ENCODE measurements around the gene AKT1. TPM values are rescaled to one million over a fixed set of nuclear protein-coding genes. Genes with fewer than 3 reads are reported as not detected.

AKT1 gene
- total RNA-seq, 1 experiment from 2014 or later: 83.3 TPM

DNA sequence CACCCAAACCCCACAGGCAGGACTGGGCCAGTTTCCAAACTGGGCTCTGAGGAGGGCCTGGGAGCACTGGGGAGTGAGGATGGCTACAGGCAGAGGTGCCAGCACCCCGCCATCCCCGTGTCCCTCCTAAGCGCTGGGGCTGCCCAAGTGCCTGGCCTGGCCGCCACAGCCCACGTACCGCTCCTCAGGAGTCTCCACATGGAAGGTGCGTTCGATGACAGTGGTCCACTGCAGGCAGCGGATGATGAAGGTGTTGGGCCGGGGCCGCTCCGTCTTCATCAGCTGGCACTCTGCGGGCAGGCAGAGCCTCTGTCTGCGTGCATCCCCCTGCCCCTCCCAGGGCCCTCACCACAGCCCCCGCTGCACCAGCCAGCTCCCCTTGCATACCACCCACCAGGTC is 19.1 kb downstream of the AKT1 start:
- H3K4me3 Mint-ChIP-seq (ENCODE audit: unreplicated experiment): no peak overlapping the region
- TF ChIP-seq, protein P1, sequence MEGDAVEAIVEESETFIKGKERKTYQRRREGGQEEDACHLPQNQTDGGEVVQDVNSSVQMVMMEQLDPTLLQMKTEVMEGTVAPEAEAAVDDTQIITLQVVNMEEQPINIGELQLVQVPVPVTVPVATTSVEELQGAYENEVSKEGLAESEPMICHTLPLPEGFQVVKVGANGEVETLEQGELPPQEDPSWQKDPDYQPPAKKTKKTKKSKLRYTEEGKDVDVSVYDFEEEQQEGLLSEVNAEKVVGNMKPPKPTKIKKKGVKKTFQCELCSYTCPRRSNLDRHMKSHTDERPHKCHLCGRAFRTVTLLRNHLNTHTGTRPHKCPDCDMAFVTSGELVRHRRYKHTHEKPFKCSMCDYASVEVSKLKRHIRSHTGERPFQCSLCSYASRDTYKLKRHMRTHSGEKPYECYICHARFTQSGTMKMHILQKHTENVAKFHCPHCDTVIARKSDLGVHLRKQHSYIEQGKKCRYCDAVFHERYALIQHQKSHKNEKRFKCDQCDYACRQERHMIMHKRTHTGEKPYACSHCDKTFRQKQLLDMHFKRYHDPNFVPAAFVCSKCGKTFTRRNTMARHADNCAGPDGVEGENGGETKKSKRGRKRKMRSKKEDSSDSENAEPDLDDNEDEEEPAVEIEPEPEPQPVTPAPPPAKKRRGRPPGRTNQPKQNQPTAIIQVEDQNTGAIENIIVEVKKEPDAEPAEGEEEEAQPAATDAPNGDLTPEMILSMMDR (IDR thresholded peaks at IDR 0.05; ENCODE audit: unreplicated experiment): no peak
- CTCF ChIA-PET: no interaction called here

DNA sequence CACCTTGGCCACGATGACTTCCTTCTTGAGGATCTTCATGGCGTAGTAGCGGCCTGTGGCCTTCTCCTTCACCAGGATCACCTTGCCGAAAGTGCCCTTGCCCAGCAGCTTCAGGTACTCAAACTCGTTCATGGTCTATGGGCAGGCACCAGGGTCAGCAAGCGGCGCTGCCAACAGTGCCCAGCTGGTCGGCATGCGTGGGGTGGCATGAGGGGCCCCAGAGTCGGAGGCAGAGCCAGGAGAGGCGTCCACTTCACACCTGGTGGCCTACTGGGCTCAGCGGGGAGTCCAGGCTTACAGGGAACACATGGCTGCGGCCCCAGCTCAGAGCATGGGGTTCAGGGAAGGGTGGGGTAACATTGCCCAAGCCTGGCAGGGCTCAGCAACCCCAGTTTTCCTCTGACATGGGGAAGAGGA is 20.5 kb downstream of the AKT1 start:
- ChIA-PET CTCF (no interaction called here), POLR2A (no interaction called here)
- TF ChIP-seq, protein P1 (IDR thresholded peaks at IDR 0.05; ENCODE audit: unreplicated experiment): no peak
- no peak for DNase-seq (ENCODE audit: unreplicated experiment)
- no peaks in the 10 kb centered on the region for H3K9me3 Mint-ChIP-seq (ENCODE audit: unreplicated experiment)
- H3K27ac Mint-ChIP-seq (ENCODE audit: low read depth, unreplicated experiment): no peak overlapping the region
- H3K27me3 Mint-ChIP-seq (ENCODE audit: insufficient read depth, unreplicated experiment): no peaks in the 10 kb centered on the region
- intact Hi-C loops (cut with micrococcal nuclease): no loop called here
- BruUV-seq (replicated peaks): no TSS peak
- H3K36me3 Mint-ChIP-seq (ENCODE audit: insufficient read depth, unreplicated experiment): peaks cover 29% of the 10 kb centered on the region
- H3K4me1 Mint-ChIP-seq (ENCODE audit: insufficient read depth, unreplicated experiment): no peaks in the 10 kb centered on the region
- H3K4me3 Mint-ChIP-seq (ENCODE audit: unreplicated experiment): no peak overlapping the region

More for the DNA sequence above, 19.1 kb downstream of the AKT1 start:
- no peak for DNase-seq (ENCODE audit: unreplicated experiment)
- Mint-ChIP-seq H3K27ac (ENCODE audit: low read depth, unreplicated experiment) (no peak overlapping the region), H3K27me3 (ENCODE audit: insufficient read depth, unreplicated experiment) (no peaks in the 10 kb centered on the region), H3K4me1 (ENCODE audit: insufficient read depth, unreplicated experiment) (no peaks in the 10 kb centered on the region), H3K9me3 (ENCODE audit: unreplicated experiment) (no peaks in the 10 kb centered on the region), H3K36me3 (ENCODE audit: insufficient read depth, unreplicated experiment) (peaks cover 22% of the 10 kb centered on the region)
- no TSS peak for BruUV-seq (replicated peaks)
- intact Hi-C loops (cut with micrococcal nuclease): no loop called here
- POLR2A ChIA-PET: no interaction called here

DNA sequence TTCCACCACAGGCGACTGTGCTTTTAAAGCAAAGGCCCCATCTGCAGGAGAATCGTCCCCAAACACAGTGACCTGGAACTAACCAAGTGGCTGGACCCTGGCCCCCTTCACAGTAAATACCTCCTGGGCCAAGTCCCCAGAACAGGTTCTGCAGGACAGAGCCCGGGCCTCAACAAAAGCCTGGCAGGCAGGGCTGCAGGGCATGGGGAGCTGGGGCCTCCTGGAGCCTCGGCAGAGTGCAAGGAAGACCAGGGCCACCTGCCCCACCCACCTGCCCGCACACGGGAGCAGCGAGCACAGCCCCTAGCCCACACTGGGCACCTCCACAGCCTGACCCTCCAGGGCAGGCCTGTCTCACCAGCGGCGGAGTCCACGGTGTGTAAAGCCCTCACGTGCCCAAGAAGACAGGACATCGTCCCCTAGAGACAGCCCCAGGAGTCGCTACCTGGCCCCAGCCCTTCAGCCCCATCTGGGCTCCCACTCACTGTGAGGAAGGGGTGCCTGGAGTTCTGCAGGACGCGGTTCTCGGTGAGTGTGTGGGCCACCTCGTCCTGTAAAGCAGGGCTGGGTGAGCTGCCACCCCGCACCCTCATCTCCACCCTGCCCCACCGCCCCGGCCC is 21.0 kb downstream of the AKT1 start:
- peaks cover 30% of the 10 kb centered on the region for H3K36me3 Mint-ChIP-seq (ENCODE audit: insufficient read depth, unreplicated experiment)
- H3K27me3 Mint-ChIP-seq (ENCODE audit: insufficient read depth, unreplicated experiment): no peaks in the 10 kb centered on the region
- no peak overlapping the region for H3K27ac Mint-ChIP-seq (ENCODE audit: low read depth, unreplicated experiment)
- intact Hi-C loops (cut with micrococcal nuclease): no loop called here
- CTCF ChIA-PET: no interaction called here
- no peaks in the 10 kb centered on the region for H3K9me3 Mint-ChIP-seq (ENCODE audit: unreplicated experiment)
- H3K4me1 Mint-ChIP-seq (ENCODE audit: insufficient read depth, unreplicated experiment): no peaks in the 10 kb centered on the region
- H3K4me3 Mint-ChIP-seq (ENCODE audit: unreplicated experiment): no peak overlapping the region
- no TSS peak for BruUV-seq (replicated peaks)
- POLR2A ChIA-PET: no interaction called here
- DNase-seq (ENCODE audit: unreplicated experiment): no peak
- TF ChIP-seq, protein P1 (IDR thresholded peaks at IDR 0.05; ENCODE audit: unreplicated experiment): no peak

DNA sequence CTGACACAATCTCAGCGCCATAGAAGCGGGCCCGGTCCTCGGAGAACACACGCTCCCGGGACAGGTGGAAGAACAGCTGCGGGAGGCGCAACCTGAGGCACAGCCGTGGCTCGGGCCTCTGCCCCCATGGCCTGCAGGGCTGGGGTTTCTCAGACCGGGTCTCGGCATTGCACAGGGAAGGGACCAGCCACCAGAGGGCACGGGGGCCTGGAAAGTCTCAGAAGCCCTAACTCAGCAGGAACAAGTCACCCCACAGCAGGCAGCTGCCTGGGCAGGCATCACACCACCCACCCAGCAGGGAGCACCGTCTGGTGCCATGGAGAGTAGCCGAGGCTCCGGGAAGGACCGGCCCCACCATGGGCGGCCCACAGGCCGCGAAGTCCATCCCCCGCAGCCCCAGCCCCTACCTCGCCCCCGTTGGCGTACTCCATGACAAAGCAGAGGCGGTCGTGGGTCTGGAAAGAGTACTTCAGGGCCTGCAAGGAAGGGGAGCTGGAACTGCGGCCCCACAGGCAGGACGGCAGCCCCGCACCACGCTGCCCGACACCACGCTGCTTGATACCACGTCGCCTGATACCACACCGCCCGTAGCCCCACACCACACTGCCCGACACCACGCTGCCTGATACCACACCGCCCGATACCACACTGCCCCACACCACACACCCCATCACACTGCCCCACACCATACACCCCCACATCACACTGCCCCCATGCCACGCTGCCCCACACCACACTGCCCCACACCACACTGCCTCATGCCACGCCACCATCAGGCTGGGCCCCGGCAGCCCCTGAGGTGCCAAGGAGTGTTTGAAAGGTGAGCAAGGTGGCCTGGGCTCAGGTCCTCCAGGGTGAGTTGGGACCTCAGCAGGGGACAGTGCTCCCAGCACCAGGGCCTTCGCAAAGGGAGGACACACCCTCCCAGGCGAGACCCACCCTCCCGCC is 21.8 kb downstream of the AKT1 start:
- TF ChIP-seq, protein P1 (IDR thresholded peaks at IDR 0.05; ENCODE audit: unreplicated experiment): no peak
- no peak overlapping the region for H3K4me3 Mint-ChIP-seq (ENCODE audit: unreplicated experiment)
- ChIA-PET CTCF (no interaction called here), POLR2A (no interaction called here)
- DNase-seq (ENCODE audit: unreplicated experiment): no peak
- BruUV-seq (replicated peaks): no TSS peak
- peaks cover 31% of the 10 kb centered on the region for H3K36me3 Mint-ChIP-seq (ENCODE audit: insufficient read depth, unreplicated experiment)
- H3K27me3 Mint-ChIP-seq (ENCODE audit: insufficient read depth, unreplicated experiment): no peaks in the 10 kb centered on the region
- no peaks in the 10 kb centered on the region for H3K4me1 Mint-ChIP-seq (ENCODE audit: insufficient read depth, unreplicated experiment)
- intact Hi-C loops (cut with micrococcal nuclease): no loop called here
- no peak overlapping the region for H3K27ac Mint-ChIP-seq (ENCODE audit: low read depth, unreplicated experiment)
- no peaks in the 10 kb centered on the region for H3K9me3 Mint-ChIP-seq (ENCODE audit: unreplicated experiment)

Measured in MCF 10A (cell line).